PC-9 (cell line): ENCODE data around the gene VPS16.

Experiments used
- EZH2 ChIP-seq: fragments of 200-600 bp; sonication (generic); IDR thresholded peaks from 2 replicates; pipeline ENCODE4 v1.8.0; 2017; ENCODE audit warnings: antibody characterized with exemption, low read depth
- TF ChIP-seq, protein P1 (sequence below): fragments of 200-600 bp; sonication (generic); conservative IDR thresholded peaks from 2 replicates; pipeline ENCODE4 v1.6.1; 2017; ENCODE audit warnings: mixed run types, antibody characterized with exemption, mild to moderate bottlenecking, moderate library complexity

GRCh38 chr20:2835331-2835796 is 5.2 kb upstream of the VPS16 start:
- TF ChIP-seq, protein P1, sequence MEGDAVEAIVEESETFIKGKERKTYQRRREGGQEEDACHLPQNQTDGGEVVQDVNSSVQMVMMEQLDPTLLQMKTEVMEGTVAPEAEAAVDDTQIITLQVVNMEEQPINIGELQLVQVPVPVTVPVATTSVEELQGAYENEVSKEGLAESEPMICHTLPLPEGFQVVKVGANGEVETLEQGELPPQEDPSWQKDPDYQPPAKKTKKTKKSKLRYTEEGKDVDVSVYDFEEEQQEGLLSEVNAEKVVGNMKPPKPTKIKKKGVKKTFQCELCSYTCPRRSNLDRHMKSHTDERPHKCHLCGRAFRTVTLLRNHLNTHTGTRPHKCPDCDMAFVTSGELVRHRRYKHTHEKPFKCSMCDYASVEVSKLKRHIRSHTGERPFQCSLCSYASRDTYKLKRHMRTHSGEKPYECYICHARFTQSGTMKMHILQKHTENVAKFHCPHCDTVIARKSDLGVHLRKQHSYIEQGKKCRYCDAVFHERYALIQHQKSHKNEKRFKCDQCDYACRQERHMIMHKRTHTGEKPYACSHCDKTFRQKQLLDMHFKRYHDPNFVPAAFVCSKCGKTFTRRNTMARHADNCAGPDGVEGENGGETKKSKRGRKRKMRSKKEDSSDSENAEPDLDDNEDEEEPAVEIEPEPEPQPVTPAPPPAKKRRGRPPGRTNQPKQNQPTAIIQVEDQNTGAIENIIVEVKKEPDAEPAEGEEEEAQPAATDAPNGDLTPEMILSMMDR: no peak
- TF ChIP-seq EZH2: no peak
